Measurements from ENCODE around the gene GH2.
"Not testable (repeated sequence)": the region's sequence is repeated elsewhere in the genome, so short reads cannot be mapped to it uniquely, and the experiment has no call there.

GH2 gene

DNA sequence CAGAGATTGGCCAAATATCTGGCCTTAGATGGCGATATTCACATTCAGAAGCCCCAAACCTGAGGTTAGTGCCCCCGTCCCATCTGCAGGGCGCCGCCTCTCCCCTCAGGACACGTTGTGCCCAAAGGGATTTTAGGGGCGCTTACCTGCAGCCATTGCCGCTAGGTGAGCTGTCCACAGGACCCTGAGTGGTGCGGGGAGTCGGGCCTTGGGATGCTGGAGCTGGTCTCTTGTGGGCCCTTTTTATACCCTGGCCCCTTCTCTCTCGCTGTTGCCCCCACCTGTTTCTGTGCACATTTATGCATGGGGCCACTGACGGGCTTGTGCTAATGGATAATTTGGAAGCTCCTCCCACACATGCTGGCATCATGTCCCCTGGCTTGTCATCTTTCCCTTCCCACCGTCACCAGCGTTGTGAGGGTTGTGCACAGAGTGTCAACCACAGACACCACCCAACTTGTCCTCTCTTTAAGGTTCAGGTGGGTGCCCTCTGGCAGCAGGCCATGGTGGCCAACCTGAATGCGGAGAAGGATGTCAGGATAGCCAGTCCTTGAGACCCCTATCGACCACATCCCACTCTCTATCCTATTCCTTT is 29.4 kb upstream of the GH2 start, which contains the start of gene CSHL1:
Gene CSHL1 (minus strand): TSS at position 218 of the 595 bp plus-strand sequence. CDS start 62 bp downstream, at position 156.
- no peak for DNase-seq (ENCODE audit: low read depth in 2 of 2)

- DNase-seq (ENCODE audit: low read depth in 2 of 2) = no peak
These were observed 28.4 kb upstream of the GH2 start for GRCh38 chr17:63910096-63910495.

GRCh38 chr17:63909586-63909985 is 27.8 kb upstream of the GH2 start:
- not testable (repeated sequence) for DNase-seq (ENCODE audit: low read depth in 2 of 2)

- not testable (repeated sequence) for DNase-seq (ENCODE audit: low read depth in 2 of 2)
These were observed 25.5 kb upstream of the GH2 start for GRCh38 chr17:63907161-63907778.

DNA sequence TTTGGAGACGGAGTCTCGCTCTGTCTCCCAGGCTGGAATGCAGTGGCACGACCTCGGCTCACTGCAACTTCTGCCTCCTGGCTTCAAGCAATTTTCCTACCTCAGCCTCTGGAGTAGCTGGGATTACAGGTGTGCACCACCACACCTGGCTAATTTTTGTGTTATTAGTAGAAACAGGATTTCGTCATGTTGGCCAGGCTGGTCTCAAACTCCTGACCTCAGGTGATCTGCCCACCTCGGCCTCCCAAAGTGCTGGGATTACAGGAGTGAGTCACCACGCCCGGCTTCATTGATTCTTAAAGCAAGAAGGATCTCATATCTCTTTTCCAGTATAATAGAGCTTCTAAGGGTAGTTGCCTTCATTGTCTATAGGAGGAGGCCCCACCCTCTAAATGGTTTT is 23.1 kb upstream of the GH2 start:
- not testable (repeated sequence) for DNase-seq (ENCODE audit: low read depth in 2 of 2)

- DNase-seq (ENCODE audit: low read depth in 2 of 2) = not testable (repeated sequence)
These were observed 22.1 kb upstream of the GH2 start for GRCh38 chr17:63903787-63904201.

- DNase-seq (ENCODE audit: low read depth in 2 of 2) = not testable (repeated sequence)
These were observed 20.2 kb upstream of the GH2 start for GRCh38 chr17:63901971-63902370.

- DNase-seq (ENCODE audit: low read depth in 2 of 2) = not testable (repeated sequence)
These were observed 17.4 kb upstream of the GH2 start for GRCh38 chr17:63898899-63899798.

DNA sequence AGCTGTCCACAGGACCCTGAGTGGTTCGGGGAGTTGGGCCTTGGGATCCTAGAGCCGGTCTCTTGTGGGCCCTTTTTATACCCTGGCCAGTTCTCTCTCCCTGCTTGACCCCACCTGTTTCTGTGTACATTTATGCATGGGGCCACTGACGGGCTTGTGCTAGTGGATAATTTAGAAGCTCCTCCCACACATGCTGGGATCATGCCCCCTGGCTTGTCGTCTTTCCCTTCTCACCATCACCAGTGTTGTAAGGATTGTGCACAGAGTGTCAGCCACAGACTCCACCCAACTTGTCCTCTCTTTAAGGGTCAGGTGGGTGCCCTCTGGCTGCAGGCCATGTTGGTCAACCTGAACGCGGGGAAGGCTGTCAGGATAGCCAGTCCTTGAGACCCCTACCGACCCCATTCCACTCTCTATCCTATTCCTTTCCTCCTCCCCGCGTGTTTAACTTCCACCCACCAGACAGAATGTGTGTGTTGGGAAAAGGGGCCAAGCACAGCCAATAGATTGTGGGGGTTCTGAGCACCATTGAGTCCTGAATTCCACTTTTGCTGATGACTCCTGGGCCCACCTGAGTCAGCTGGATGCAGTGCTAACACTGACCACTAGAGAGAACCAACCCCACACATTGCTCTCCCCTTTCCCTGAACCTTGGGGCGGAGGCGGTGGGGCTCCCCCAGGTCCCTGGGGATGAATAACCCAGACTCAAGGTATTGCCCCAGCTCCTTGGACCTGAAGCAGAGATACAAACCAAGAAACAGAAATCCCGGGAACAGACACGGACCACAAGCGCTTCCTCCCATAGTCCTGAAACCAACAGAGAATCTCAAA is 15.0 kb upstream of the GH2 start, which contains the start of gene CSH1:
Gene CSH1 (minus strand): TSS at position 51 of the 831 bp plus-strand sequence. CDS start 63 bp downstream, outside the sequence.
- not testable (repeated sequence) for DNase-seq (ENCODE audit: low read depth in 2 of 2)

DNA sequence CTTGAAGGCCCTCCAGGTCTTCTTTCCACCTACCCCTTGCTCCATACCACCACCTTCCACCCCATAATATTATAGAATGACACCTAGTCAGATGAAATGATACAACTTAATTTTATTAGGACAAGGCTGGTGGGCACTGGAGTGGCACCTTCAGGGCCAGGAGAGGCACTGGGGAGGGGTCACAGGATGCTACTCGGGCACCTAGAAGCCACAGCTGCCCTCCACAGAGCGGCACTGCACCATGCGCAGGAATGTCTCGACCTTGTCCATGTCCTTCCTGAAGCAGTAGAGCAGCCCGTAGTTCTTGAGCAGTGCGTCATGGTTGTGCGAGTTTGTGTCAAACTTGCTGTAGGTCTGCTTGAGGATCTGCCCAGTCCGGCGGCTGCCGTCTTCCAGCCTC is 13.1 kb upstream of the GH2 start:
- DNase-seq (ENCODE audit: low read depth in 2 of 2) = not testable (repeated sequence)

DNA sequence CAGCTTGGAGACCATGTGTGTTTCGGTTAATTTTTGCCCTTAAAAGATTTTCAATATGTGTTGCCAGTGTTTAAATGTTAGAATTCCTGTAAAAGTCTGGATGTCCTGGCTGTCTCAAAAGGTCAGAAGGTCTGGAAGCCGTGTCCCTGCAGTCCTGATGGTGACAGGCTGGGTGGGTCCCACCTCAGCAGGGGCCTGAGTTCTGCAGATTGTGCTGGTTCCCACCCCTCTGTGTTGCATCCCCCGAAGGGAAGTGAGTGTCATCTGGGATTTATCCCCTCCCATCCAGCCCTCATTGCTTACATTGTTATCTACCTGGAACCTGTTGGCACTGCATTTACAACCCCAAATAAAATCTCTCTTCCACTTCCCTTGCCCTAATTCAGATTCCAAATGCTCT is 12.3 kb upstream of the GH2 start:
- not testable (repeated sequence) for DNase-seq (ENCODE audit: low read depth in 2 of 2)

DNA sequence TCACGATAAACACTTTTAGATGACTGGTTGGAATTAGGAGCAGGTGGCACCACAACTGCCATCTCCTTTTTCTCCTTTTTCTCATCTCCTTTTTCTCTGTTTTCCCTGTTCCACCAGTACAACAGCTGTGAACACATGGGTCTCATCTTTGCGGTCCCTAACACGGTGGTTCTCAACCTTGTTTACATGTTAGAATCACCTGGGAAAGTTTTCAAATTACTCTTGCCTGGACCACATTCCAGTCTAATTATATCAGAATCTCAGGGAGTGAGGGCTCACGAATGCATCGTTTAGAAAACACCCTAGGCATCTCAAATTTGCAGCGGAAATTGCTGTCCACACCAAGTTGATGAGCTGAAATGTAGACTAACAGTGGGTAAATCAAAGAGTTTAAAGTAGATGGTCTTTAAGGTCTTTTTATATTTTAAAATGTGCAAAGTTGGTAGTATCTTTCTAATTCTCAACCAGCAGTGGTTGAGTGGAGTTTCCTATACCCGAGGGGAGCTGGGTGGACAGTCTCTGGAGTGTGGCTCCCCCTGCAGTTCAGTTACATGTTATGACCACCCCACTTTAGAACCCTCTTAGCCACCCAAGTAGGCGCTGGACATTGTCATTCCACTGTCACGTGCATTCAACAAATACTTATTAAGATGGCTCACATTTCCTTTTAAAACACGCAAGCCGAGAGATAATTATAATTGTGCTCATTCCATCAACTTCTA is 10.7 kb upstream of the GH2 start:
- DNase-seq (ENCODE audit: low read depth in 2 of 2) = not testable (repeated sequence)

DNA sequence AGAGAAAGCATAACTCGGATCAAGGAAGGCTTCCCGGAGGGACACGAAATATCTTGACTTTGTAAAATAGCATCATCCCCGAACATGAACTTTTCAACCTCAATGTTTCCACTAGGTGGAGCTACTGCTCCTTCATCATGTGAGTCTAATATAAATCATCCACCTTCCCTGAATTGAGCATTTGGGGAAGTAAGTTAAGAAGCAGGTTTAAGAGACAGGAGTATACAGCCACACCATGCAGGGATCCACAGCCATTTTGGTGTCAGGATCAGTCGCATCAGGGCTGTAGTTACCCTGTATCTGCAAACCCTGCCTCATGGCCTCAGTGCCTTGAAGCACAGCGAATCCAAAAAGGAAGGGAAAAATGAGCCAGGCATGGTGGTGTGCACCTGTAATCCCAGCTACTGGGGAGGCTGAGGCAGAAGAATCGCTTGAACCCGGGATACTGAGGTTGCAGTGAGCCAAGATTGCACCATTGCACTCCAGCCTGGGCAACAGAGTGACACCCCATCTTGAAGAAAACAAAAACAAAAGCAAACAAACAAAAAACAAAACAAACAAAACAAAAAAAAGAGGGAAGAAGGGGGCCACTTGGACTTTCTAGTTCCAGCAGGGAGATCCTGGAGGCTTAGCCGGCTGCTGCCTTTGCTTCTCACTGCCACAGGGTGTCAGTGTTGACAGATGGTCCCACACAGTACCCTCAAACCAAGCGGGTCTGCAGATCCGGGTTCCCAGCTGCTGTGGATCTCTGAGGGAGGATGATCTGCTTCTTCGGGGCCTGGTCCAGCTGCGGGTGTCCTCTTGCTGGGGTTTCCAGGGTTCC is 7.5 kb upstream of the GH2 start:
- not testable (repeated sequence) for DNase-seq (ENCODE audit: low read depth in 2 of 2)

DNA sequence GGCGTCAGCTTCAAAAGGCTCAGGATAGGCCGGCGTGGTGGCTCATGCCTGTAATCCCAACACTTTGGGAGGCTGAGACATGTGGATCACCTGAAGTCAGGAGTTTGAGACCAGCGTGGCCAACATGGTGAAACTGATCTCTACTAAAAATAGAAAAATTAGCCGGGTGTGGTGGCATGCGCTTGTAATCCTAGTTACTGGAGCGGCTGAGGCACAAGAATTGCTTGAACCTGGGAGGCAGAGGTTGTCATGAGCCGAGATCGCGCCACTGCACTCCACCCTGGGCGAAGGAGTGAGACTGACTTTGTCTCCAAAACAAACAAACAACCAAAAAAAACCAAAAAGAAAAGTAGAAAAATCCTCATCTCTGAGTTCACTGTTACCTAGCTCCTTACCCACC is 3.4 kb upstream of the GH2 start:
- DNase-seq (ENCODE audit: low read depth in 2 of 2) = not testable (repeated sequence)

- not testable (repeated sequence) for DNase-seq (ENCODE audit: low read depth in 2 of 2)
These were observed 932 bp upstream of the GH2 start for GRCh38 chr17:63882626-63883126.

DNA sequence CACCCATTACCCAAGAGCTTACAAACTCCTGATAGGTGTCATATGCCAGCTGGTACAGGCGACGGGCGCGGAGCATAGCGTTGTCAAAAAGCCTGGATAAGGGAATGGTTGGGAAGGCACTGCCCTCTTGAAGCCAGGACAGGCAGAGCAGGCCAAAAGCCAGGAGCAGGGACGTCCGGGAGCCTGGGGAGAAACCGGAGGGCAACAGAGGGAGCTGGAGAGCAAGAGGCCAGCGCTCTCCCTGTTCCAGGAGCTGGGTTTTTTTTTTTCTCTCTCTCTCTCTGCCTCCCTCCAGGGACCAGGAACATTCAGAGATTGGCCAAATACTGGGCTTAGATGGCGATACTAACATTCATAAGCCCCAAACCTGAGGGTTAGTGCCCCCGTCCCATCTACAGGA is 407 bp downstream of the GH2 start:
- DNase-seq (ENCODE audit: low read depth in 2 of 2) = not testable (repeated sequence)

GRCh38 chr17:63880706-63881105 is 1.0 kb downstream of the GH2 start:
- DNase-seq (ENCODE audit: low read depth in 2 of 2) = no peak

DNA sequence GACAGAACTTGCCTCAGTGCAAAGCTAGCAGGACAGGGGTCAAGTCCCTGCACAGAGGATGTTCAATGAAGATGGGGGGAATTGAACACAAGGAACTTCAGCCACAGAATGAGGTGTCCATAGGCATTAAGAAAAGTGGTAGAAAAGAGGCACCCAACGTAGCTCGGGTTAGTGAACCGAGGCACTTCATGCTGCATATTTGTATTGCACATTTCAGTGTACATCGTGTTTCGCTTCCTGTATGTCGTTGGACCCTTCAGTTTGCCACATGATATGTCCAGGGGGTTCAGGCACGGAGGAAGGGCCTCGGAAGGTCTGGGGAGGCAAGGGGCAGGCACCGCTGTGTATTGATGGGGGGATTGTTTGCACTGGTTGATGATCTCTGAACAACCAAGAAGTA is 3.3 kb downstream of the GH2 start:
- not testable (repeated sequence) for DNase-seq (ENCODE audit: low read depth in 2 of 2)

DNA sequence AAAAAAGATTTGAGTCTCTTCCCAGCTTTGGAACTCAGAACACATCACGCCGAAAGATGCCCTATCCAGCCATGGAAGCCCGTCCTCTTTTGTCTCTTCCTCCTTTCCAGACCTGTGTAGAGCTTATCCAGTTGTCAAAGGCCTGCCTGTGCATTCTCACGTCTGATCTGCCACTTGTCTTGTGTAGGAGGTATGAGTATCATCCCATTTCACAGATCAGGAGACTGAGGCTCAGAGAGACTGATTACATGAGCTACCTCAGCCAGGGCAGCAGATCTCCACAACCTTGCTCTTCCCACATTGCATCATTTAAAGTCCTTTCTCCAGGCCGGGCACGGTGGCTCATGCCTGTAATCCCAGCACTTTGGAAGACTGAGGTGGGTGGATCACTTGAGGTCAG is 7.1 kb downstream of the GH2 start:
- not testable (repeated sequence) for DNase-seq (ENCODE audit: low read depth in 2 of 2)

All from stimulated activated CD8-positive, alpha-beta memory T cell treated with anti-CD3 and anti-CD28 coated beads, Interleukin-15, amount 100 ng/mL, for 4 hours (primary cell).